ENCODE measurements around the gene ITGA2B.

ITGA2B gene

GRCh38 chr17:44324092-44324570, 65.3 kb downstream of the ITGA2B start:
- TF ChIP-seq REST (IDR thresholded peaks at IDR 0.05; ENCODE audit: insufficient read depth in 1 of 2, low read depth in 2 of 2, low read length in 2 of 2) (no peak), TAF1 (IDR thresholded peaks at IDR 0.05; ENCODE audit: borderline replicate concordance, insufficient read depth, low read length) (no peak), POLR2AphosphoS5 (IDR thresholded peaks at IDR 0.05; ENCODE audit: low read depth, low read length) (no peak), FOXP2 (optimal IDR thresholded peaks at IDR 0.05; ENCODE audit: borderline replicate concordance, extremely low read depth, extremely low read length, insufficient read depth) (no peak), SIN3A (IDR thresholded peaks at IDR 0.05; ENCODE audit: borderline replicate concordance, insufficient read depth, low read length) (no peak)

GRCh38 chr17:44323359-44324091, 65.9 kb downstream of the ITGA2B start:
- TF ChIP-seq POLR2AphosphoS5 (IDR thresholded peaks at IDR 0.05; ENCODE audit: low read depth, low read length) (no peak), TAF1 (IDR thresholded peaks at IDR 0.05; ENCODE audit: borderline replicate concordance, insufficient read depth, low read length) (no peak), REST (IDR thresholded peaks at IDR 0.05; ENCODE audit: insufficient read depth in 1 of 2, low read depth in 2 of 2, low read length in 2 of 2) (no peak), SIN3A (IDR thresholded peaks at IDR 0.05; ENCODE audit: borderline replicate concordance, insufficient read depth, low read length) (no peak), FOXP2 (optimal IDR thresholded peaks at IDR 0.05; ENCODE audit: borderline replicate concordance, extremely low read depth, extremely low read length, insufficient read depth) (no peak)

- no peak for TF ChIP-seq FOXP2 (optimal IDR thresholded peaks at IDR 0.05; ENCODE audit: borderline replicate concordance, extremely low read depth, extremely low read length, insufficient read depth)
- TF ChIP-seq REST (IDR thresholded peaks at IDR 0.05; ENCODE audit: insufficient read depth in 1 of 2, low read depth in 2 of 2, low read length in 2 of 2): no peak
- TF ChIP-seq TAF1 (IDR thresholded peaks at IDR 0.05; ENCODE audit: borderline replicate concordance, insufficient read depth, low read length): no peak
- no peak for TF ChIP-seq SIN3A (IDR thresholded peaks at IDR 0.05; ENCODE audit: borderline replicate concordance, insufficient read depth, low read length)
- no peak for TF ChIP-seq POLR2AphosphoS5 (IDR thresholded peaks at IDR 0.05; ENCODE audit: low read depth, low read length)
These were observed 67.1 kb downstream of the ITGA2B start for GRCh38 chr17:44322236-44322895.

Measured in PFSK-1 (cell line).